Loucy (cell line): ENCODE measurements around the gene DHX30.

Experiments used
- H2AFZ ChIP-seq: fragments of 200-600 bp; sonication (generic); 2 replicates; pipeline ENCODE4 v1.6.0; 2016; ENCODE audit warnings: antibody characterized with exemption, mild to moderate bottlenecking, low read length, moderate library complexity
- H3F3A ChIP-seq: fragments of 200-600 bp; 2 replicates; pipeline ENCODE4 v1.6.0; 2016; ENCODE audit warnings: antibody characterized with exemption, low read depth, mild to moderate bottlenecking
- H3K27me3 ChIP-seq: fragments of 200-600 bp; sonication (generic); 2 replicates; pipeline ENCODE4 v1.6.1; 2014; ENCODE audit warnings: low read length, mild to moderate bottlenecking; ENCODE audit not compliant: insufficient read depth, poor library complexity, severe bottlenecking
- H3K36me3 ChIP-seq: fragments of 200-600 bp; sonication (generic); 2 replicates; pipeline ENCODE4 v1.6.1; 2016; ENCODE audit warnings: low read length; ENCODE audit not compliant: insufficient read depth
- H3K4me1 ChIP-seq: fragments of 200-600 bp; sonication (generic); 2 replicates; pipeline ENCODE4 v1.5.1; 2014; ENCODE audit warnings: low read length, mild to moderate bottlenecking; ENCODE audit not compliant: insufficient read depth, poor library complexity, severe bottlenecking
- H3K4me2 ChIP-seq: fragments of 200-600 bp; sonication (generic); 2 replicates; pipeline ENCODE4 v1.6.0; 2014; ENCODE audit warnings: antibody characterized with exemption, low read length, low read depth, mild to moderate bottlenecking; ENCODE audit not compliant: poor library complexity, severe bottlenecking
- H3K4me3 ChIP-seq: fragments of 200-600 bp; sonication (generic); 2 replicates; pipeline ENCODE4 v1.5.1; 2014; ENCODE audit warnings: low read length, mild to moderate bottlenecking, mixed read lengths; ENCODE audit not compliant: poor library complexity, severe bottlenecking
- H3K79me2 ChIP-seq: fragments of 200-600 bp; sonication (generic); 2 replicates; pipeline ENCODE4 v1.6.1; 2014; ENCODE audit warnings: low read length; ENCODE audit not compliant: insufficient read depth
- H3K9ac ChIP-seq: fragments of 200-600 bp; sonication (generic); 2 replicates; pipeline ENCODE4 v1.6.0; 2014; ENCODE audit warnings: mild to moderate bottlenecking, low read depth, low read length, moderate library complexity; ENCODE audit not compliant: poor library complexity, severe bottlenecking
- H3K9me2 ChIP-seq: fragments of 200-600 bp; sonication (generic); replicated peaks from 2 replicates; pipeline ENCODE4 v1.6.1; 2016; ENCODE audit warnings: low read depth, low read length, mixed read lengths
- H3K9me3 ChIP-seq: fragments of 200-600 bp; sonication (generic); 2 replicates; pipeline ENCODE4 v1.6.1; 2014; ENCODE audit warnings: mild to moderate bottlenecking, antibody characterized with exemption, low read length, low read depth; ENCODE audit not compliant: insufficient read depth
- H4K20me1 ChIP-seq: fragments of 200-600 bp; sonication (generic); 2 replicates; pipeline ENCODE4 v1.6.0; 2014; ENCODE audit warnings: antibody characterized with exemption, low read length, mild to moderate bottlenecking; ENCODE audit not compliant: insufficient read depth, poor library complexity, severe bottlenecking
- EZH2phosphoT487 ChIP-seq: fragments of 200-600 bp; IDR thresholded peaks from 2 replicates; pipeline ENCODE4 v1.6.1; 2018; ENCODE audit warnings: antibody characterized with exemption, mild to moderate bottlenecking, moderate library complexity, borderline replicate concordance
- TF ChIP-seq, protein P1 (sequence below): fragments of 200-600 bp; sonication (generic); conservative IDR thresholded peaks from 2 replicates; pipeline ENCODE4 v1.5.1; 2014; ENCODE audit warnings: mild to moderate bottlenecking, antibody characterized with exemption, low read length

The DHX30 gene

DNA sequence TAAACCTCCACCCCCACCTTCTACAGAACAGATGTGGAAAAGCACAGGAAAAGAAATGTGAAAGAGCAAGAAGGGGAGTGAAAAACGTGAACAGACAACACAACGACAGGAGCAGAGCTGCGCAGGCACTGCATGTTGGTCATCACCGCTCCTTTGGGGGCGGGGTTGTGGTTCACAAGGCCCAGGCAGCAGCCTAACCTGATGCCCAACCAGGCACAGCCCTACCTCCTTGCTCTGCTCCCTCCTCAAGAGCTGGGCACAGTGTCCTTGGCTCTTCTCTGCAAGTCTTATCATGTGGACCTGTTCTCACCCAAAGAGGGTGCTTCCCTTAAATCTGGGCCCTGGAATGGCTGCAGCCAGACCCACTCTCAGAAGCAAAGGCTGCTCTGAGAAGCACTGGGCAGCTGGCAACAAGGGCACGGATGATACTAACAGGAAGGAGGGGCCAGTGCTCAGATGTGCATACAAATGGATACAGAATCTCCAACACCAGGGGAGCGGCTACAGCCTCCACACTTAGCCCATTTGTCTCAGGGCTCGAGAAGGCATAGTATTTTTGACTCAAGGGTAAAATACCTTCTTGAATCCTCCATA is 64.6 kb downstream of the DHX30 start:
- H2AFZ ChIP-seq: no peak overlapping the region
- H3K4me3 ChIP-seq: no peak overlapping the region
- no peaks in the 10 kb centered on the region for H3K79me2 ChIP-seq
- H4K20me1 ChIP-seq: no peaks in the 10 kb centered on the region
- TF ChIP-seq, protein P1, sequence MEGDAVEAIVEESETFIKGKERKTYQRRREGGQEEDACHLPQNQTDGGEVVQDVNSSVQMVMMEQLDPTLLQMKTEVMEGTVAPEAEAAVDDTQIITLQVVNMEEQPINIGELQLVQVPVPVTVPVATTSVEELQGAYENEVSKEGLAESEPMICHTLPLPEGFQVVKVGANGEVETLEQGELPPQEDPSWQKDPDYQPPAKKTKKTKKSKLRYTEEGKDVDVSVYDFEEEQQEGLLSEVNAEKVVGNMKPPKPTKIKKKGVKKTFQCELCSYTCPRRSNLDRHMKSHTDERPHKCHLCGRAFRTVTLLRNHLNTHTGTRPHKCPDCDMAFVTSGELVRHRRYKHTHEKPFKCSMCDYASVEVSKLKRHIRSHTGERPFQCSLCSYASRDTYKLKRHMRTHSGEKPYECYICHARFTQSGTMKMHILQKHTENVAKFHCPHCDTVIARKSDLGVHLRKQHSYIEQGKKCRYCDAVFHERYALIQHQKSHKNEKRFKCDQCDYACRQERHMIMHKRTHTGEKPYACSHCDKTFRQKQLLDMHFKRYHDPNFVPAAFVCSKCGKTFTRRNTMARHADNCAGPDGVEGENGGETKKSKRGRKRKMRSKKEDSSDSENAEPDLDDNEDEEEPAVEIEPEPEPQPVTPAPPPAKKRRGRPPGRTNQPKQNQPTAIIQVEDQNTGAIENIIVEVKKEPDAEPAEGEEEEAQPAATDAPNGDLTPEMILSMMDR: no peak
- TF ChIP-seq EZH2phosphoT487: no peak
- no peak overlapping the region for H3K4me2 ChIP-seq
- H3F3A ChIP-seq: no peaks in the 10 kb centered on the region
- no peaks in the 10 kb centered on the region for H3K27me3 ChIP-seq
- no peaks in the 10 kb centered on the region for H3K9me2 ChIP-seq
- H3K9me3 ChIP-seq: no peaks in the 10 kb centered on the region
- peaks cover 47% of the 10 kb centered on the region; the same call in 1 of the 2 replicates for H3K36me3 ChIP-seq
- H3K4me1 ChIP-seq: no peaks in the 10 kb centered on the region
- no peak overlapping the region for H3K9ac ChIP-seq

DNA sequence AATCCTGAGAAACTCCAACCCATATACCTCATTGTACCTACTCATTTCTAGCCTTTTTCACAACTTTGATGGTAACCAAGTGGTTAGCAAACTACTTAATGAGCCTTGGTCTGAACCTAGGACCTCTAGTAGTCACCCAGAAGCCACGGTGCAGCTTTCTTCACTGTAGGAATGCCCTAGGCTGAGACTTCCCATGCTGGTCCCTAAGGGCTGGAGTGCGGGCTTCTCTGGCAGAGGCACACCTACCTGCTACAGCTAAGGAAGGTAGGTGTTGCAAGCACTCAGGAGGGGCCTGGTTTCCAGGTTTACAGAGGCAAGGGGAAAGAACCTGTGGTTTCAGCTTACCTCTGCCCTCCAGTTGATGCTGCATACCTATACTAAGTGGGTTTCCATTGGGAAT is 65.4 kb downstream of the DHX30 start:
- TF ChIP-seq, protein P1: no peak
- no peak for TF ChIP-seq EZH2phosphoT487
- no peak overlapping the region for H3K4me2 ChIP-seq

DNA sequence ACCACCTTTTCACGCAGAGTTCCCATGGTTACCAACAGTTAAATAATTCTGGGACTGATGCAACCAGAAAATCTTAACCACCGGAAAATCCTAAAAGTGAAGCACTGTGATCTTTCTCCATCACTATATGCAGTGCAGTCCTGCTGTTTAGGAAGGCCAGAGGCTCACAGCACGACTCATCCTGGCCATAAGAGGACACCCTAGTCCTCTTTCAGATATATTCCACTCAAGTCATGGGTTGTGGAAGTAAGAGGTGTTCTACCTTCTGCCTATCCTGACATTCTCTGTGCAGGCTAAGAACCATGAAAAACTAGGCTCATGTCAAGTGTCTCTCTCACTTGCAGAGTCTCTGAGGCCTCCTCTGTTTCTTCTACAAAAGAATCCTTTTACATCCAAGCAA is 67.2 kb downstream of the DHX30 start:
- TF ChIP-seq EZH2phosphoT487: no peak
- TF ChIP-seq, protein P1: no peak
- no peaks in the 10 kb centered on the region for H3K9me2 ChIP-seq
- H3K4me1 ChIP-seq: no peaks in the 10 kb centered on the region
- no peaks in the 10 kb centered on the region for H4K20me1 ChIP-seq
- no peaks in the 10 kb centered on the region for H3F3A ChIP-seq
- H3K79me2 ChIP-seq: no peaks in the 10 kb centered on the region
- peaks cover 43% of the 10 kb centered on the region; the same call in 1 of the 2 replicates for H3K36me3 ChIP-seq
- H2AFZ ChIP-seq: no peak overlapping the region
- no peak overlapping the region for H3K4me3 ChIP-seq
- H3K9me3 ChIP-seq: no peaks in the 10 kb centered on the region
- no peak overlapping the region for H3K4me2 ChIP-seq
- H3K27me3 ChIP-seq: no peaks in the 10 kb centered on the region
- no peak overlapping the region for H3K9ac ChIP-seq

More for the DNA sequence above, 65.4 kb downstream of the DHX30 start:
- Histone ChIP-seq H3K9ac (no peak overlapping the region), H3K27me3 (no peaks in the 10 kb centered on the region), H3F3A (no peaks in the 10 kb centered on the region), H3K4me3 (no peak overlapping the region), H3K9me2 (no peaks in the 10 kb centered on the region), H3K4me1 (no peaks in the 10 kb centered on the region), H4K20me1 (no peaks in the 10 kb centered on the region), H3K36me3 (peaks cover 47% of the 10 kb centered on the region; the same call in 1 of the 2 replicates), H2AFZ (no peak overlapping the region), H3K79me2 (no peaks in the 10 kb centered on the region), H3K9me3 (no peaks in the 10 kb centered on the region)
